ENCODE data around the gene ABTB2. TPM values are rescaled to one million over a fixed set of nuclear protein-coding genes. Genes with fewer than 3 reads are reported as not detected.

The ABTB2 gene
- total RNA-seq, 6 donors from 2014 or later, result 1.4 to 6.8 (median 4.7) TPM

GRCh38 chr11:34364102-34364501 lies 6.3 kb upstream of the ABTB2 start:
- WGBS, 2 donors, result 43% methylated on average over 3 of the region's 3 CpGs
- ATAC-seq (ENCODE audit: low FRiP score in 2 of 2) (no peak), DNase-seq (no peak)
- H3K9me3 ChIP-seq, result no peaks in the 10 kb centered on the region
- H3K4me3 ChIP-seq, result no peak overlapping the region
- no peaks in the 10 kb centered on the region for H3K36me3 ChIP-seq
- TF ChIP-seq EP300 (IDR thresholded peaks at IDR 0.05), result no peak
- no peak for TF ChIP-seq POLR2A (IDR thresholded peaks at IDR 0.05)
- TF ChIP-seq POLR2AphosphoS5 (IDR thresholded peaks at IDR 0.05), result no peak
- TF ChIP-seq CTCF (IDR thresholded peaks at IDR 0.05), result no peak
- H3K4me1 ChIP-seq, result peaks cover 0 to under 1% (median 0%) of the 10 kb centered on the region in 4 donors
- H3K27ac ChIP-seq, result no peak overlapping the region
- no peaks in the 10 kb centered on the region for H3K27me3 ChIP-seq

- TF ChIP-seq POLR2AphosphoS5 (IDR thresholded peaks at IDR 0.05) (no peak), CTCF (IDR thresholded peaks at IDR 0.05) (no peak), POLR2A (IDR thresholded peaks at IDR 0.05) (no peak), EP300 (IDR thresholded peaks at IDR 0.05) (no peak)
- no peaks in the 10 kb centered on the region for H3K27me3 ChIP-seq
- no peak for DNase-seq
- no peak overlapping the region for H3K27ac ChIP-seq
- H3K36me3 ChIP-seq, result no peaks in the 10 kb centered on the region
- peaks cover 5 to 7% (median 5%) of the 10 kb centered on the region in 4 donors for H3K4me1 ChIP-seq
- 55 to 58% methylated on average over 8 of the region's 8 CpGs for WGBS, 2 donors
- no peak overlapping the region for H3K4me3 ChIP-seq
- no peak for ATAC-seq (ENCODE audit: low FRiP score in 2 of 2)
- H3K9me3 ChIP-seq, result no peaks in the 10 kb centered on the region
Measured at GRCh38 chr11:34363363-34364084, 5.7 kb upstream of the ABTB2 start.

GRCh38 chr11:34360046-34360445 lies 2.2 kb upstream of the ABTB2 start:
- no peaks in the 10 kb centered on the region for H3K9me3 ChIP-seq
- peaks cover 0 to 4% (median 0%) of the 10 kb centered on the region in 4 donors for H3K27me3 ChIP-seq
- no peaks in the 10 kb centered on the region for H3K36me3 ChIP-seq
- no peak overlapping the region for H3K4me3 ChIP-seq
- WGBS, 2 donors, result 0 to 3% methylated on average over 1 of the region's 1 CpG
- ATAC-seq (ENCODE audit: low FRiP score in 2 of 2) (no peak), DNase-seq (no peak)
- H3K27ac ChIP-seq, result no peak overlapping the region
- TF ChIP-seq CTCF (IDR thresholded peaks at IDR 0.05) (no peak), EP300 (IDR thresholded peaks at IDR 0.05) (no peak), POLR2AphosphoS5 (IDR thresholded peaks at IDR 0.05) (no peak), POLR2A (IDR thresholded peaks at IDR 0.05) (no peak)
- peaks cover 25 to 33% (median 27%) of the 10 kb centered on the region in 4 donors for H3K4me1 ChIP-seq

GRCh38 chr11:34359548-34359891 lies 1.7 kb upstream of the ABTB2 start:
- H3K4me1 ChIP-seq, result peaks cover 25 to 33% (median 27%) of the 10 kb centered on the region in 4 donors
- no peaks in the 10 kb centered on the region for H3K9me3 ChIP-seq
- peaks cover 0 to 4% (median 0%) of the 10 kb centered on the region in 4 donors for H3K27me3 ChIP-seq
- H3K4me3 ChIP-seq, result peak overlapping the region in 3 of 4 donors; percentile 51 to 62 (median 53)
- DNase-seq (no peak), ATAC-seq (ENCODE audit: low FRiP score in 2 of 2) (no peak)
- H3K27ac ChIP-seq, result no peak overlapping the region
- no peak for TF ChIP-seq POLR2AphosphoS5 (IDR thresholded peaks at IDR 0.05)
- peak in 3 of 6 experiments; percentile 36 to 52 (median 52) for TF ChIP-seq CTCF (IDR thresholded peaks at IDR 0.05)
- no peaks in the 10 kb centered on the region for H3K36me3 ChIP-seq
- WGBS, 2 donors, result 1% methylated on average over 4 of the region's 4 CpGs

Measured in upper lobe of left lung (tissue), 6 donors.